PC-9 (cell line): ENCODE data around the gene CACNA1B. TPM values are rescaled to one million over a fixed set of nuclear protein-coding genes. Genes with fewer than 3 reads are reported as not detected.

Experiments
- BruUV-seq: library from RNA; stranded (reverse); fragments of 400-500 nt; replicated peaks from 2 replicates; lab custom pipeline; 2021; lab: Mats Ljungman, UMichigan
- CTCF ChIA-PET: fragments of 300-600 bp; sonication (Branson Sonifier 250); formaldehyde crosslinking; loops from one replicate; lab custom pipeline; 2022; ENCODE audit warnings: antibody characterized with exemption; lab: Charles Lee
- POLR2A ChIA-PET: fragments of 300-600 bp; sonication (Branson Sonifier 250); formaldehyde crosslinking; loops from one replicate; lab custom pipeline; 2022; ENCODE audit warnings: antibody characterized with exemption; ENCODE audit not compliant: unreplicated experiment; lab: Charles Lee
- DNase-seq, 2 experiments: peaks; one replicate each; pipeline versions ENCODE4 v3.0.0 to v3.0.0-alpha.2; 2015 to 2022; ENCODE audit warnings: mixed read lengths in 1 of 2
- H2AFZ ChIP-seq: fragments of 200-600 bp; sonication (generic); 2 replicates; pipeline ENCODE4 v1.8.1; 2017; ENCODE audit warnings: antibody characterized with exemption
- H3F3A ChIP-seq: fragments of 200-600 bp; sonication (generic); 2 replicates; pipeline ENCODE4 v1.8.1; 2017; ENCODE audit warnings: antibody characterized with exemption, mild to moderate bottlenecking, low read depth; ENCODE audit not compliant: insufficient read depth
- H3K27ac ChIP-seq: fragments of 200-600 bp; sonication (generic); 2 replicates; pipeline ENCODE4 v1.6.1; 2016; ENCODE audit warnings: mixed run types
- H3K27me3 ChIP-seq: fragments of 200-600 bp; sonication (generic); 2 replicates; pipeline ENCODE4 v1.6.1; 2016; ENCODE audit warnings: low read depth, mixed run types; ENCODE audit not compliant: insufficient read depth
- H3K36me3 ChIP-seq: fragments of 200-600 bp; sonication (generic); 2 replicates; pipeline ENCODE4 v1.6.1; 2016; ENCODE audit warnings: low read depth, mixed run types
- H3K4me1 ChIP-seq: fragments of 200-600 bp; sonication (generic); replicated peaks from 2 replicates; pipeline ENCODE4 v1.6.1; 2016; ENCODE audit warnings: mixed run types; ENCODE audit not compliant: insufficient read depth
- H3K4me2 ChIP-seq: fragments of 200-600 bp; sonication (generic); 2 replicates; pipeline ENCODE4 v1.6.1; 2017; ENCODE audit warnings: mixed run types
- H3K4me3 ChIP-seq: fragments of 200-600 bp; sonication (generic); 2 replicates; pipeline ENCODE4 v1.6.1; 2016; ENCODE audit warnings: mixed run types
- H3K79me2 ChIP-seq: fragments of 200-600 bp; sonication (generic); 2 replicates; pipeline ENCODE4 v1.6.1; 2017; ENCODE audit warnings: low read depth, mixed run types
- H3K9me2 ChIP-seq: fragments of 200-600 bp; sonication (generic); 2 replicates; pipeline ENCODE4 v1.8.1; 2017; ENCODE audit warnings: mild to moderate bottlenecking; ENCODE audit not compliant: insufficient read depth
- H3K9me3 ChIP-seq: fragments of 200-600 bp; sonication (generic); 2 replicates; pipeline ENCODE4 v1.8.1; 2016; ENCODE audit warnings: low read depth; ENCODE audit not compliant: insufficient read depth
- H4K20me1 ChIP-seq: fragments of 200-600 bp; sonication (generic); 2 replicates; pipeline ENCODE4 v1.8.1; 2017; ENCODE audit not compliant: insufficient read depth
- EZH2 ChIP-seq: fragments of 200-600 bp; sonication (generic); IDR thresholded peaks from 2 replicates; pipeline ENCODE4 v1.8.0; 2017; ENCODE audit warnings: antibody characterized with exemption, low read depth
- intact Hi-C: fragments of 100-400 bp; cut with micrococcal nuclease; formaldehyde crosslinking; loops from one replicate; pipeline ENCODE4 v1.10.0; 2022; ENCODE audit not compliant: unreplicated experiment
- total RNA-seq: library from RNA; stranded (reverse); gene quantifications from 2 replicates; pipeline ENCODE4 v1.2.3, GENCODE V29; 2021
- TF ChIP-seq, protein P1 (sequence below): fragments of 200-600 bp; sonication (generic); conservative IDR thresholded peaks from 2 replicates; pipeline ENCODE4 v1.6.1; 2017; ENCODE audit warnings: mixed run types, antibody characterized with exemption, mild to moderate bottlenecking, moderate library complexity

The CACNA1B gene
- total RNA-seq, 1 experiment from 2014 or later = not detected

DNA sequence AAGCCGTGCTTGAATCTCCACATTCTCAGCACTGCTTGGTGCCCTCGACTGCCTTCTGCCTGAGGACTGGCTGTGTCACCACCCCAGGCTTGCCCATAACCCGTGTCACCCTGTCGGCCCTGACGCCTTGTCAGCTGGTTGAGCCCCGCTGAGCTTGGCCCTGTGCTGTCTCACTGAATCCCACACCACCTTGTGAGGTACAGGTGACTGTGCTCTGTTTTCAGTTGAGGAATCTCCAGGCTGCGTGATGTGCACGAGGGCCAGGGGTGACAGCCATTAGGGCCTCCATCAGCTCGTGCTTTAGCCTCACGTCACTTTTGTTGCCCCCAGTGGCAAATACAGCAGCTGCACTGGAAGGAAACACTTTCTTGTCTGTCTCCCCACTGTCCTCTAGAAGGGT is 90.7 kb downstream of the CACNA1B start:
- CTCF ChIA-PET = no interaction called here

DNA sequence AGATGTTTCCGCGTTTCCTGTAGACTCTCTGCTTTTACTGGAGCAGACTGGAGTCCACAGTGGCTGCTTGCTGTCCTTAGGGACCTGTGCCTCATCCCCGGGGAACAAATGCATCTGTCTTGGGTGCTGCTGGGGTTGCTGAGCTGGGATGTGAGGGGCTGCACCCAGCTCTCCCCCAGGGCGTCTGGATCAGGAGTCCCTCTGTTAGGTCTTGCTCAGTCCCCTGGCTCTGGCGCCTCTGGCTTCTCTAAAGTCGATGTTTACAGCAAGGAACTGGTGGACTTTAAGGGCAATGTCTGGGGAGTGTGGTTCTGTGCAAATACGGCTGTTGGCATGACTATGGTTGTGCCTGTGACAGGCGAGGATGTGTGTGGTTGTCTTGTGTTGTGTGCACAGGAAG is 91.4 kb downstream of the CACNA1B start:
- H3K4me2 ChIP-seq = no peak overlapping the region
- no peak overlapping the region for H3K27ac ChIP-seq
- no peak for TF ChIP-seq EZH2
- TF ChIP-seq, protein P1, sequence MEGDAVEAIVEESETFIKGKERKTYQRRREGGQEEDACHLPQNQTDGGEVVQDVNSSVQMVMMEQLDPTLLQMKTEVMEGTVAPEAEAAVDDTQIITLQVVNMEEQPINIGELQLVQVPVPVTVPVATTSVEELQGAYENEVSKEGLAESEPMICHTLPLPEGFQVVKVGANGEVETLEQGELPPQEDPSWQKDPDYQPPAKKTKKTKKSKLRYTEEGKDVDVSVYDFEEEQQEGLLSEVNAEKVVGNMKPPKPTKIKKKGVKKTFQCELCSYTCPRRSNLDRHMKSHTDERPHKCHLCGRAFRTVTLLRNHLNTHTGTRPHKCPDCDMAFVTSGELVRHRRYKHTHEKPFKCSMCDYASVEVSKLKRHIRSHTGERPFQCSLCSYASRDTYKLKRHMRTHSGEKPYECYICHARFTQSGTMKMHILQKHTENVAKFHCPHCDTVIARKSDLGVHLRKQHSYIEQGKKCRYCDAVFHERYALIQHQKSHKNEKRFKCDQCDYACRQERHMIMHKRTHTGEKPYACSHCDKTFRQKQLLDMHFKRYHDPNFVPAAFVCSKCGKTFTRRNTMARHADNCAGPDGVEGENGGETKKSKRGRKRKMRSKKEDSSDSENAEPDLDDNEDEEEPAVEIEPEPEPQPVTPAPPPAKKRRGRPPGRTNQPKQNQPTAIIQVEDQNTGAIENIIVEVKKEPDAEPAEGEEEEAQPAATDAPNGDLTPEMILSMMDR = no peak
- intact Hi-C loops = no loop called here
- no peak overlapping the region for H3K4me3 ChIP-seq
- H3F3A ChIP-seq = no peaks in the 10 kb centered on the region
- POLR2A ChIA-PET = no interaction called here
- CTCF ChIA-PET = no interaction called here
- H3K4me1 ChIP-seq = no peaks in the 10 kb centered on the region
- no peaks in the 10 kb centered on the region for H3K79me2 ChIP-seq
- H3K27me3 ChIP-seq = peaks cover 63% of the 10 kb centered on the region
- no peak overlapping the region for H2AFZ ChIP-seq
- no peaks in the 10 kb centered on the region for H4K20me1 ChIP-seq
- no peaks in the 10 kb centered on the region for H3K9me3 ChIP-seq
- BruUV-seq = no TSS peak
- no peaks in the 10 kb centered on the region for H3K9me2 ChIP-seq
- no peaks in the 10 kb centered on the region for H3K36me3 ChIP-seq
- no peak for DNase-seq

More for the DNA sequence above, 90.7 kb downstream of the CACNA1B start:
- Histone ChIP-seq H3K27me3 (peaks cover 61% of the 10 kb centered on the region), H3K4me1 (no peaks in the 10 kb centered on the region), H2AFZ (no peak overlapping the region), H3F3A (no peaks in the 10 kb centered on the region), H3K9me2 (0 out of 2 replicates have a peak, but pooled peaks cover 4% of the 10 kb centered on the region), H3K4me3 (no peak overlapping the region), H3K4me2 (no peak overlapping the region), H3K79me2 (no peaks in the 10 kb centered on the region), H3K9me3 (no peaks in the 10 kb centered on the region), H3K27ac (no peak overlapping the region), H3K36me3 (no peaks in the 10 kb centered on the region), H4K20me1 (no peaks in the 10 kb centered on the region)
- no TSS peak for BruUV-seq
- POLR2A ChIA-PET = no interaction called here
- intact Hi-C loops = no loop called here
- DNase-seq = no peak
- TF ChIP-seq, protein P1 = no peak; the same call in 1 of the 2 replicates
- TF ChIP-seq EZH2 = no peak

DNA sequence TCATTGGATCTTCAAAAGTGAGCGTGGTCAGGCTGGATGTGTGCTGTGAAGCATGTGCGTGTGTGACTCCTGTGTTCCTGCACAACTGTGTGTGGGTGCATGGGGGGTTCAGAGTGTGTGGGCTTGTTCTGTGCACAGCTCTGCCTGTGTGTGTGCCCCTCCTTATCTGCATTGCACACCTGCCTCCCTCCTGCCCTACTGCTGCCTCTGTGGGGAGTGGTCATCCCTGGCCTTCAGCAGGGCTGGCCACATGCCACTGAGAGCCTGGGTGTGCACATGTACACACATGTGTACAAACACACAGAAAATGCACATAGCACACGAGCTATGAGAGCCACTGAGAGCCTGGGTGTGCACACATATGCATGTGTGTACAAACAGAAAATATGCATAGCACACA is 92.1 kb downstream of the CACNA1B start:
- CTCF ChIA-PET = no interaction called here
- intact Hi-C loops = no loop called here
- H4K20me1 ChIP-seq = no peaks in the 10 kb centered on the region
- no peak overlapping the region for H2AFZ ChIP-seq
- H3K9me2 ChIP-seq = no peaks in the 10 kb centered on the region
- H3K9me3 ChIP-seq = no peaks in the 10 kb centered on the region
- H3F3A ChIP-seq = no peaks in the 10 kb centered on the region
- no peak overlapping the region for H3K27ac ChIP-seq
- no peaks in the 10 kb centered on the region for H3K36me3 ChIP-seq
- POLR2A ChIA-PET = no interaction called here
- no TSS peak for BruUV-seq
- TF ChIP-seq EZH2 = no peak
- TF ChIP-seq, protein P1 = no peak
- no peak overlapping the region for H3K4me2 ChIP-seq
- H3K27me3 ChIP-seq = peaks cover 57% of the 10 kb centered on the region
- DNase-seq = no peak
- no peaks in the 10 kb centered on the region for H3K4me1 ChIP-seq
- H3K4me3 ChIP-seq = no peak overlapping the region
- H3K79me2 ChIP-seq = no peaks in the 10 kb centered on the region
